SK-MEL-5 (cell line): ENCODE data around the gene LRRC7. TPM values are rescaled to one million over a fixed set of nuclear protein-coding genes. Genes with fewer than 3 reads are reported as not detected.

Experiments
- DNase-seq: peaks from one replicate; pipeline ENCODE4 v3.0.0-alpha.2; 2016; ENCODE audit warnings: low read depth, low spot score
- in situ Hi-C: cut with HindIII; loops from 2 replicates; pipeline ENCODE4 v1.10.0; 2016; ENCODE audit warnings: low sequenced_read_pairs, high pct_unique_total_duplicates, low pct_unique_long_range_greater_than_20kb
- total RNA-seq: library from RNA; depleted of rRNA; stranded (reverse); fragments of >200 nt; shearing (Covaris generic); gene quantifications from 2 replicates; pipeline ENCODE4 v1.2.3, GENCODE V29; 2014

The LRRC7 gene
- total RNA-seq, 1 experiment from 2014 or later = not detected

- in situ Hi-C loops = no loop called here
- DNase-seq = no peak
Measured at GRCh38 chr1:70072231-70072751, 504.6 kb downstream of the LRRC7 start.

GRCh38 chr1:70075761-70076160 is 508.0 kb downstream of the LRRC7 start:
- in situ Hi-C loops = no loop called here
- no peak for DNase-seq

GRCh38 chr1:70077066-70077465 is 509.3 kb downstream of the LRRC7 start:
- in situ Hi-C loops = no loop called here
- no peak for DNase-seq

- in situ Hi-C loops = no loop called here
- DNase-seq = no peak
Measured at GRCh38 chr1:70079546-70079945, 511.8 kb downstream of the LRRC7 start.

GRCh38 chr1:70083519-70083918 is 515.8 kb downstream of the LRRC7 start:
- DNase-seq = no peak
- in situ Hi-C loops = no loop called here

GRCh38 chr1:70084314-70084915 is 516.7 kb downstream of the LRRC7 start:
- no peak for DNase-seq
- in situ Hi-C loops = no loop called here

- in situ Hi-C loops = no loop called here
- no peak for DNase-seq
Measured at GRCh38 chr1:70085521-70085920, 517.8 kb downstream of the LRRC7 start.

GRCh38 chr1:70086897-70087296 is 519.2 kb downstream of the LRRC7 start:
- in situ Hi-C loops = no loop called here
- DNase-seq = no peak

GRCh38 chr1:70090141-70090540 is 522.4 kb downstream of the LRRC7 start:
- DNase-seq = no peak
- in situ Hi-C loops = no loop called here

- DNase-seq = no peak
- in situ Hi-C loops = no loop called here
Measured at GRCh38 chr1:70090875-70091274, 523.2 kb downstream of the LRRC7 start.

GRCh38 chr1:70091811-70092210 is 524.1 kb downstream of the LRRC7 start:
- DNase-seq = no peak
- in situ Hi-C loops = no loop called here

GRCh38 chr1:70092526-70092925 is 524.8 kb downstream of the LRRC7 start:
- in situ Hi-C loops = no loop called here
- no peak for DNase-seq

GRCh38 chr1:70093250-70093975 is 525.7 kb downstream of the LRRC7 start:
- in situ Hi-C loops = no loop called here
- no peak for DNase-seq

GRCh38 chr1:70101231-70101630 is 533.5 kb downstream of the LRRC7 start:
- DNase-seq = no peak
- in situ Hi-C loops = no loop called here

GRCh38 chr1:70101774-70102173 is 534.1 kb downstream of the LRRC7 start:
- in situ Hi-C loops = no loop called here
- no peak for DNase-seq

GRCh38 chr1:70103770-70104169 is 536.0 kb downstream of the LRRC7 start:
- in situ Hi-C loops = no loop called here
- no peak for DNase-seq

GRCh38 chr1:70109241-70109640 is 541.5 kb downstream of the LRRC7 start:
- in situ Hi-C loops = no loop called here
- DNase-seq = no peak

- in situ Hi-C loops = no loop called here
- DNase-seq = peak; percentile 40
Measured at GRCh38 chr1:70112838-70113237, 545.1 kb downstream of the LRRC7 start.

GRCh38 chr1:70115315-70115714 is 547.6 kb downstream of the LRRC7 start:
- DNase-seq = no peak
- in situ Hi-C loops = no loop called here
